Esophagus muscularis mucosa (tissue), 3 donors: ENCODE results near the gene RUNX2.

Source experiments
- POLR2A ChIP-seq: fragments of 450-650 bp; IDR thresholded peaks from one replicate; pipeline ENCODE4 v1.6.1; 2017; ENCODE audit warnings: antibody characterized with exemption, moderate library complexity, mild to moderate bottlenecking, low read depth
- POLR2AphosphoS5 ChIP-seq, 2 donors: sonication (generic); formaldehyde crosslinking; IDR thresholded peaks; one replicate each; pipeline ENCODE4 v1.6.1; 2017; ENCODE audit warnings: antibody characterized with exemption in 2 of 2
- TF ChIP-seq, protein P1 (sequence below), 3 experiments: fragments of 200-600 bp in 2 of 3; fragments of 450-650 bp in 1 of 3; sonication (generic) in 2 of 3; IDR thresholded peaks; one replicate each; pipeline ENCODE4 v1.5.1; 2017 to 2019; ENCODE audit warnings: antibody characterized with exemption in 3 of 3, mild to moderate bottlenecking in 2 of 3, moderate library complexity in 1 of 3

DNA sequence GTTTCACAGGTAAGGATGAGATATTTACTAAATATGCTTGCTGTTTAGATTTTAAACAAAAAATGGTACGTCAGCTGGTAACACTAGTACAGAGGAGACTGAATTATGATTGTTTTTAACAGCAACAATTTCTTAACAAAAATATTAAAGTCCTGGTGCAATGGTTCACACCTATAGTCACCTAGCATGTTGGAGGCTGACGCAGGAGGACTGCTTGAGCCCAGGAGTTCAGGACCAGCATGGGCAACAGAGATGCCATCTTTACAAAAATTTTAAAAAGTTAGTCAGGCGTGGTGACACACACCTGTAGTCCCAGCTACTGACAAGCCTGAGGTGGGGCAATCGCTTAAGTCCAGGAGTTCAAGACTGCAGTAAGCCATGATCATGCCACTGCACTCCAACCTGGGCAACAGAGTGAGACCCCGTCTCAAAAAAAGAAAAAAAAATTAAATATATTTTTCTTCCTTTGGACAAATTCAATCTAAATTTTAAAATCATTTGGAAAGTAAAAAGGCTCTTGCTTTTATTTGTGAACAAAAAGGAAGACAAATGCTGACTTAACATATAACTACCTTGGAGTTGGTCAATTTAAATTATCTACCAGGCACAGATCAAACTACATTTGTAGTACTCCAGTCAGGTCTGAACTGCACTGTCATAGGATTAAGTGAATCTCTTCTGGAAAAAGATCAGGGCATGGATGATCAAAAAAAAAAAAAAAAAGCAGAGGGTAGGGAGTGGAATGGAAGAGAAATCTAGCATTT lies 38.2 kb upstream of the RUNX2 start:
- TF ChIP-seq, protein P1, sequence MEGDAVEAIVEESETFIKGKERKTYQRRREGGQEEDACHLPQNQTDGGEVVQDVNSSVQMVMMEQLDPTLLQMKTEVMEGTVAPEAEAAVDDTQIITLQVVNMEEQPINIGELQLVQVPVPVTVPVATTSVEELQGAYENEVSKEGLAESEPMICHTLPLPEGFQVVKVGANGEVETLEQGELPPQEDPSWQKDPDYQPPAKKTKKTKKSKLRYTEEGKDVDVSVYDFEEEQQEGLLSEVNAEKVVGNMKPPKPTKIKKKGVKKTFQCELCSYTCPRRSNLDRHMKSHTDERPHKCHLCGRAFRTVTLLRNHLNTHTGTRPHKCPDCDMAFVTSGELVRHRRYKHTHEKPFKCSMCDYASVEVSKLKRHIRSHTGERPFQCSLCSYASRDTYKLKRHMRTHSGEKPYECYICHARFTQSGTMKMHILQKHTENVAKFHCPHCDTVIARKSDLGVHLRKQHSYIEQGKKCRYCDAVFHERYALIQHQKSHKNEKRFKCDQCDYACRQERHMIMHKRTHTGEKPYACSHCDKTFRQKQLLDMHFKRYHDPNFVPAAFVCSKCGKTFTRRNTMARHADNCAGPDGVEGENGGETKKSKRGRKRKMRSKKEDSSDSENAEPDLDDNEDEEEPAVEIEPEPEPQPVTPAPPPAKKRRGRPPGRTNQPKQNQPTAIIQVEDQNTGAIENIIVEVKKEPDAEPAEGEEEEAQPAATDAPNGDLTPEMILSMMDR (IDR thresholded peaks at IDR 0.05): no peak
- TF ChIP-seq POLR2A (no peak), POLR2AphosphoS5 (IDR thresholded peaks at IDR 0.05) (no peak)
